ENCODE measurements around the gene MYO15B.
A peak's percentile ranks its signal among the peaks of the same experiment; 100 is the strongest.

Gene MYO15B

GRCh38 chr17:75587675-75588595 is at the start of gene MYO15B:
MYO15B (plus strand) TSS chr17:75587800; CDS start chr17:75588058, 258 bp downstream.
- DNase-seq = peak; percentile 65

GRCh38 chr17:75539967-75540729 is 47.5 kb upstream of the MYO15B start:
- no peak for DNase-seq

DNA sequence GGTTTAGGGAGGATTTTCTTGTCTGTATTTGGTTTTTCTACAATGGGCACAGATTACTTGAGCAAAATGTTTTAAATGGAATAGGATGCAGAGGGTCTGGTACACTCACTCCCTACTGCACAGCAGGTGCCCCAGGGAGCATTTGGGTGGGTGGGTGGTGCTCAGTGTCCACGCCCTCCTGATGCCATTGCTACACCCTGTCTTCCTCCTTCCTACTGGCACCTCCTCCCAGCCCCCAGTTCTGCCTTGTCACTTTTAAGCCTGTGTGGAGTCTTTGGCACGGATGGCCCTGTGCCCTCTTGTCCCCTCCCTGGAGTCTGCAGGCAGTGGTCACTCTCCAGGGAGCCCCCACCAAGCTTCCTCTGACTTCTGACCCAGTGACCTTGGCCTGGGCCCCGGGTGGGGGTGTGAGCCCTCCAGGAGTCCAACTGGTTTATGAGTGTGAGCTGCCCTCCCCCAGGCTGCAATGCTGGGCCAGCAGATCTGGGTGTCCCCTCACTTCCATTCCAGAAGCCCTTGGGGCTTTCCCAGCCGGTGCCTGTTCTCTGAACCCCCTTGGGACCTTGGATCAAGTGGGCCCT is 46.6 kb upstream of the MYO15B start:
- no peak for DNase-seq

GRCh38 chr17:75542229-75542628 is 45.4 kb upstream of the MYO15B start:
- no peak for DNase-seq

DNA sequence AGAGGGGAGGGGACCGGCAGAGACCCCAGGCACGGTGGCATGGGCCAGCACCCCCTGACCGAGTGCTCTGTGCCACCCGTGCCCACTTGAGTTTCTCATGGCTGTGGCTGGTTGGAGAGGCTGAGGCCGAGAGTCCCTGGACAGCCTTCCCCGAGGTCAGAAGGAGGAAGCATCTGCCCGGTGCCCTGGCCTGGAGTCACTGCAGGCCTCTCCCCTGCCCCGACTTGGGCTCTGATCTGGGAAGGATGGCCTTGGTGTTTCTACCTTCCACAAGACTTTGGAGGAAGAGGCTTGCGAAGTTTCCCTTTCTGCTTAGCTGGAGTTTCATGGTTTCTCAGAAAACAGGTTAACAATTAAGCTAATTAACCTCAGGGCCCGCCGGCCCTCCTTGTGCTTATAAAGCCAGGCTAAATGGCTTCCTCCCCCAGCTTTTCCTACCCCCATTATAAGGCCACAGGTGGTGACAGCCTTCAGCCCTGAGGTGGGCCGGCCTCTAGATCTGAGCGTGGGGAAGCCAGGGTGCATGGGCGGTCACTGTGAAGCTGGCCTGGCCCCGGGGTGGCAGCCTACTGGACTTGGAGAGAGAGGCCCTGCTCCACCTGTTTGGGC is 44.8 kb upstream of the MYO15B start:
- DNase-seq = no peak

DNA sequence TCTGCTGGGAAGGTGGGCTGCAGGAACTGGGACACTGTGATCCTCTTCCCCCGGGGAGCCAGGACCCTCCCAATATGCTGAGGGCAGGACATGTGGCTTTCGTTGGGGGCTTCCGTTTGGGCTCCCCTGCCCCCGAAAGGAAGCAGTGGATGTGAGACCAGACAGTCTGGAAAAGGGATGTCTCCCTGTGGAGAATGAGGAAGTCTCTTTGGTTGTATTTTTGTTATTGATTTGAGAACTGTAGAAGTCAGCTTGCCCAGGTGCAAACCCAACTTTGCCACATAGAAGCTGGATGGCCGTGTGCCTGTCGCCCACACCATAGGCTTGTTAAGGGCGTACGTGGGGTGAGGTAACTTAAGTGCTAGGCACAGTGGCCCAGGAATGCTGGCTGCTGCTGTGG is 43.4 kb upstream of the MYO15B start:
- DNase-seq = no peak

DNA sequence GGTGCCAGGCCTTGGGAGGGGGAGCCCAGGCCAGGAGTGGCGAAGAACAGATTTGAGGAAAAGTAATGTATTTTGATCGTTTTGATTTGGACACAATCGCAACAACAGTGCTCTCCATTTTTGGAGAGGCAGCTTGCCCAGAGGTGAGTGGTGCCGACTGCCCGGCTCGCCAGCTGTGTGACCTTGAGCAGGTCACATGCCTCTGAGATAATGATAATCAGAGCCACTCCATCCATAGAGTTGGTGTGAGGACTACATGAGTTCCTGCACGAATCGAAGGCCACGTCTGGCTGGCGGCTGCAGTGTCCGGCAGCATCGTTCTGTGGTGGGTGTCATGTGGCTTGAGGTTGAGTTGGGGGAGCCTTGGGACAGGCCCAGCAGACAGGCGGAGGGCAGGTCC is 41.4 kb upstream of the MYO15B start:
- DNase-seq = no peak

DNA sequence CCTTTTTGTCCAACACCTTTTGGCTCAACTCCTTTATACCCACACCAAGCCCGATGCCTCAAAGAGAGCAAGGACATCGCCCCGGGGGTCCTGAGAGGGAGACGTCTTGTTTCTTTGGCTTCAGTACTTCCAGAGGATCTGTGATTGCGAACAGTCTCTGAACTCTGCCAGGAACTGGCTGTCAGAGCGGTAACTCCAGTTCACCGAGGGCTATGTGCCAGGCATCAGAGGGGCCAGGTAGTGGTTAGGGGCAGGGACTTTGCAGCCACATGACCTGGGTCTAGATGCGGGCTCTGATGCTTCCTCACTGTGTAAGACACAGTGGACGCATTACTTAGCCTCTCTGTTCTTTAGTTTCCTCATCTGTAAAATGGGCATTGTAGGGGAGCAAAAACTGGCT is 40.5 kb upstream of the MYO15B start:
- no peak for DNase-seq

GRCh38 chr17:75548813-75549212 is 38.8 kb upstream of the MYO15B start:
- no peak for DNase-seq

DNA sequence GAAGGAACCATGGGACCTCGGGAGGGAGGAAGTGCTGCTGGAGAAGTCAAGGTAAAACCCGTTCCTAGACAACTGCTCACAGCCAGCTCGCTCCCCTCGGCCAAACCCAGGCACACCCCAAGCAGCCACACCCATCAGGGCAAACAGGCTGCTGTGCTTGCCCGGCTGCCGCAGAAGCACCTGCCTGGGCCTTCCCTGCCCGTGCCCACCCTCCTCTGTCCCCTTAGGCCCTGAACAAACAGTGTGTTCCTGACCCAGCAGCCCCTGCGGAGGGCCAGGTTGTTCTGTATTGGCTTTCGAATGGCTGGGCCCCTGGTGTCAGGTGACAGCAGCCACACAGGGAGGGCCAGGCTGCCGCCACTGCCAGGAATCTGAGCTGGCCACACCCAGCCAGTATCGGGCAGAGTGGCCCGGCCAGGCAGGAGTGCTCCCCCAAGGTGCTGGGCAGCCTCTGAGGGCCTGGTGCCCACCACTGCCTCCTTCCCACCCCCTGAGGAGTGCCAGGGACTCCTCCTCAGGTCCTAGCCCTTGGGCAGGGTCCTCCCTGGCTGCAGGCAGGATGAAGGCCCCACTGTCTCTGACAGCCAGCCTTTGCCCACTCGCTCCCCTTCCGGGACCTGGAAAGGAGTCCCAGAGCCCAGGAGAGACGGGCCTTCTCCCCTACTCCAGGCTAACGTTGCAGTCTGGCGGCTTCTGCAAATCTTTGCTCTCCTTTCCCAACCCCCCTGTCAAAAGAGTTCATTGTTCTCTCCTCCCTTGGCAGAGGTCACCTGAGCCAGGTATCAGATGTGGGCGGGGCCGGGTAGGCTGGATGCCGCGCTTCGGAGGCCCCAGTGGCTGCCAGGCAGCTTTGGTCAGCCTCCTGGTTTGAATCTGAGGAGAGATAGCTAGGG is 38.1 kb upstream of the MYO15B start:
- no peak for DNase-seq

DNA sequence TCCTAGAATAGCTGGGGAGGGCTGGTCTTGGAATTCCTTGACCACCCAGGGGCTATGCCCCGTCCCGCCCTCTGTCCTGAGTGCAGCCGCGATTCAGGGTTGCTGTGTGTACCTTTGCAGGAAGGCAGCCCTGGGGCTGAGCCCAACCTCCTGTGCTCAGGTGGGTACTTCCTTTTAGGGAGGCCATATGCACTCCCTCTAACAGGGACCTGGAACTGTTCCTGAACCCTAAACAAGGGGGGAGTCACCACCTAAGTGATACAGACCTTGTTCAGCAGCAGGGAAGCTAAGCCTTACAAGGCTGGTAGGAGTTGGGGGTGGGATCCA is 37.5 kb upstream of the MYO15B start:
- no peak for DNase-seq

DNA sequence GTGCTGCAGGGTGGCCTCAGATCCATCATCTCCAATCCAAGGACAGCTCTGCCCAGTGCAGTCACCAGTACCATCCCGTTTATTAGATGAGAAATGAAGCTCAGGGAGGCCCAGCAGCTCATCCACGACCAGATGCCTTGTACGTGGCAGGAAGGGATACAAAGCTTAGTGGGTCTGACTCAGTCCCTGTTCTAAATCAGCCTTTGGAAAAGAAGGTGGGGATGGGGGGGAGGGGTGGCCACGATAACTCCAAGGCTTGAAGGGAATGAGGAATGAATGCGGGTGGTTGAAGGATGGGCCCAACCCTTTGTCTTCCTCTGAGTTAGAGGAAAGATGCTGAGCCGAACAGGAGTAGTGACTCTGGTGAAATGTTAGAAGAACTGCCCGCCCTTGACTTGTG is 36.3 kb upstream of the MYO15B start:
- DNase-seq = no peak

DNA sequence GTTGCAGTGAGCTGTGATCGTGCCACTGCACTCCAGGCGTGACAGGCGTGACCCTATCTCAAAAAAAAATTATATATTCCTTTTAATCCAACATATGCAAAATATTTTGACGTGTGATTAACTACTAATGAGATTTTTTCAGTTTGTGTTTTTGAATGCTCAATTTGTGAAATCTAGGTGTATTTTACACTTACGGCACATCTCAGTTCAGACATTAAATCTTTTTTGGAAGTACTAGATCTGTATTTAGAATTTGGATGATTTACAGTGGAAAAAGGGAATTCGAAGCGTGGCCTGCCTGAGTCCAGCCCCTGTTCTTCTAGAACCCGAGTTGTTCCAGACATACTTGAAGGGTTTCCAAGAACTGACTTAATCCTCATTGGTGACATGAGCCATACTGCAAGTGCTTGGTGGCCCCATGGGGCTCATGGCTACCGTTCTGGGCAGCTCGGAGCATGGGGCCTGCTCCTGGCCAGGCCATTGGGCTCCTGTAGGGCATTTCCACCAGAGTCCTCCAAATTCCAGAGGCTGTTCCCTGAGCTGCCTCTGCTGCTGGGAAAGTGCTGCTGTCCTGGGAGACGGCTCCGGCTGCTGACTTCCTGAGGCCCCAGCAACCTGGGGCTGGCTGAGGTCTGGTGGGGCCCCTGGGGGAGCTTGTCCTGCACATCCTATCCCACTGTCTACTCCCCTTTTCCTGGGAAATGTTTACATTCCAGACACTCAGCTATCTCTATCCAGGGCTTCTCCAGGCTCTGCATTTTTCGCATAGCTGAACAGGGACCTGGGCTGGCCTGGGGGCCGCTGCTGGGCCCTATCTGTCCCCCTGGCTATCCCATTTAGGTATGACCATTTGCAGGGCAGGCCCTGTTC is 34.9 kb upstream of the MYO15B start:
- DNase-seq = no peak

DNA sequence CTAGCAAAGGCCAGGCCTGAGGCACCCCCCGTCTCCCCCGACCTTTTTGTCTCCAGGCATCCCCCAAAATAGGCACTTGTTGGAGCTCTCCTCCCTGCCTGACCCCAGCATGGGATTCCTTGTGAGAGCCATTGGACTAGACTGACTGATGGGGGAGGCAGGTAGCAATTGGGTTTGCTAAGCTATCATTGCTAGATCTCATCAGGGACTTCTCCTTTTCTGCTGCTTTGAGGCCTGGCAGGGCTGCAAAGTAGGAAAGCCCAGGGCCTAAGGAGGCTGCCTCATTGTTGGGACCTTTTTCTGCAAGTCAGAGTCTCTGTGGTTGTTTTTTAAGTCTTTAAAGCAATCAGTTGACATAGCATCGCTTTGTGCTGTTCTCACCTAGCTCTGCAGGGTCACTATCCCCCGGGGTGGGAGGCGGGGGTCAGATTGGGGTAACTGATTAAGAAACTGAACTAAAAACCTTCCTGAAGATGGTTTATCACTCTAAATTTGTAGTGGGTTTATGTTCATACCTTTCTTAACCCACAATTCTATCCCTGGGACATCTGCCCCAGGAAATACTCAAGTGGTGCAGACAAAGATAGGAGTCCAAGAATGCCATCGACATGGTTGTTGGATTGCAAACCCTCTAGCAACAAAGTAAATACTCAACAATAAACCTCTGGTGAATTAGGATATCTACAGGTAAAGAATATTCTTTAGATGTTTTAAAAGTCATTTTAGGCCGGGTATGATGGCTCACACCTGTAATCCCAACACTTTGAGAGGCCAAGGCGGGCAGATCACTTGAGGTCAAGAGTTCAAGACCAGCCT is 34.1 kb upstream of the MYO15B start:
- DNase-seq = no peak

DNA sequence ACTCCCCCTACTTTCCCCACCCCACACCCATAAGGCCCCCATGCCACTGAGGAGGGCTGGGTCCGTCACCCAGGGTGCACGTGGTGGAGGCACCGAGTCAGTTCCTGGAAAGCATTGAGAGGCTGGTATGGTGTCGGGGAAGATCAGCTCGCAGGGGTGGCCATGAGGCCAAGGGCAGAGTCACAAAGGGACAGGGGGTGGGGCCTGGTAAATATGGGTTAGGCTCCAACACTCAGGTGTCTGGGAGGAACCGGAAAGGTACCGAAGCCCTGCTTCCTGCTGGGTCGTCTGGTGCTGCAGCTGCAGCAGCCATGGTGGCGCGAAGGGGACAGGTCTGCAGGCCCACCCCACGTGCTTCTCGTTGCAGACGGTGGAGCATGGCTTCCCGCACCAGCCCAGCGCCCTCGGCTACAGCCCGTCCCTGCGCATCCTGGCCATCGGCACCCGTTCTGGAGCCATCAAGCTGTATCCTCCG is 31.9 kb upstream of the MYO15B start:
- DNase-seq = no peak

DNA sequence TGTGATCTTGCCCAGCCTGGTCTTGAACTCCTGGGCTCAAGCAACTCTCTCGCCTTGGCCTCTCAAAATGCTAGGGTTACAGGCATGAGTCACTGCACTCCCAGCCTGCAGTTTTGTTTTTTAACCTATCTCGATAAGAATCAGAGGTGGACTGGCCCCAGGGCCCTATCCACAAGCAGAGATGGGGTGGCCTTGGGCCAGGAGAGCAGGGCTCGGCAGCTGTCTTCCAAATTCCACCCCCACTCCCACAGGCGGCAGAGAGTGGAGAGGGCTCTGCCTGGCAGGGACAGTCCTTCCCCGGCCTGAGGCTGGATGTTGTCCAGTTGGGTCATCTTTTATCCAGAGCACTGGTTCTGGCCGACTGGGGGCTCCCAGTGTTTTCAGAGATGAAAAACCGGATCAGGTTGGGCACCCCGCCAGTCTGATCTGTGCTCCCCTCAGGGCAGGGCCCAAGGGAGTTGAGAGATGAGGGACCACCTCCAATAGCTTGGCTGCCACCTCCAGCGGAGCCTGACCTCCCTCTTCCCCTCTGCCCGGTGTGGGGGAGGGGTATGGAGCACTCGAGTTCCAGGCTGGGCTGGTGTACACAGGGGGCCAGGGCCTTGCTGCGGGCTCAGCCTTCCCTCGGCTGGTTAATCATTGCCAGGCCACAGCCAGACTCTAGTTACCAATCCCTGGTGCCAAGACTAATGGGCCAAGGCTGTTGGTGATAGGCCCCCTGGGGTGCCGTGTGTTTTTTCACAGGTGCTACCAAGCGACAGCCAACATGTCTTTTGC is 30.3 kb upstream of the MYO15B start:
- no peak for DNase-seq

DNA sequence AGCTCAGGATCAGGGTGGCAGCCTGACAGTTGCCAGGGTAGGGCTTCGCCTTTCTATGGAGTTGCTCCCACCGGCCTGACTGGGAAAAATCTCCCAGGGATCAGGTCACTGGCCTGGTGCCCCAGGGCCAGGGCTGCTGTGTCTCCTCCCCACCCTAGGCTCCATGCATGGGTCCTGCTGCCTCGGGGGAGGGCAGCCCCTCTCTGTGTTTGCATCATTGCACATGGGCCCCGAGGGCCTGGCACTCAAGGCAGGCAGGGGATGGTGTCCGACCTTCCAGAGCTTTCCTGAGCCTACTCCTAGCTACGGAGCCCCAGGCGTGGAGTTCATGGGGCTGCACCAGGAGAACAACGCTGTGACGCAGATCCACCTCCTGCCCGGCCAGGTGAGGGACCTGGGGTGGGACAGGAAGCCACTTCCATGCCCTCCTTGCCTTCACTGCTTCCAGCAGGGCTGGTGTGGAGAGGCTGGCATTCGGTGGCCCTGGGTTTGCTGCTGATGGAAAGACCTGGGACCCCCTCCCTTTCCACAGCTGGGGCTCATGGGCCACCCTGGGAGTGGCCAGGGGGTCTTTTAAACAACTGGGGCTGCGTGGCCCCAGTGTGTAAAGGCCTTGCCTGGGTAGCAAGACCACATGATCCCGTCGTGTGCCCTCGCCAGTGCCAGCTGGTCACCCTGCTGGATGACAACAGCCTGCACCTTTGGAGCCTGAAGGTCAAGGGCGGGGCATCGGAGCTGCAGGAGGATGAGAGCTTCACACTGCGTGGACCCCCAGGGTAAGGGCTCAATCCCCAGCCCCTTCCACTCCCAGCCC is 29.5 kb upstream of the MYO15B start:
- DNase-seq = no peak
